ENCODE measurements around the gene TNRC18.

DNA sequence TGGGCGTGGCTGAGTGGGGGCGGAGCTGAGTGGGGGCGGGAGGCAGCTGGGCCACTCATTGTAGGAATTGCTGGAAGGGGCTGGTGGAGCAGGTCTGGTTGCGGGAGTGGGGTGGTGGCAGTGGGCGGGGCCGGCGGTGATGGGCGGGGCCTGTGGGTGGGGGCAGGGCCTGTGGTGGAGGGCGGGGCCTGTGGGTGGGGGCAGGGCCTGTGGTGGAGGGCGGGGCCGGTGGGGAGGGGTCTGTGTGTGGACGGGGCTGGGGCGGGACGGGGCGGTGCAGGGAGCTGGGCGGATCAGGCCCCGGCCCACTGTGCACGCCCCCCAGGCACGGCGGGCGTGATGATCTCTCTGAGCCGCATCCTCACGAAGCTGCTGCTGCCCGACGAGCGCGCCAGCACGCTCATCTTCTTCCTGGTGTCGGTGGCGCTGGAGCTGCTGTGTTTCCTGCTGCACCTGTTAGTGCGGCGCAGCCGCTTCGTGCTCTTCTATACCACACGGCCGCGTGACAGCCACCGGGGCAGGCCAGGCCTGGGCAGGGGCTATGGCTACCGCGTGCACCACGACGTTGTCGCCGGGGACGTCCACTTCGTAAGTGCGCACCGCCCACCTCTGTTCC is 126.9 kb downstream of the TNRC18 start:
- TF ChIP-seq, protein P1, sequence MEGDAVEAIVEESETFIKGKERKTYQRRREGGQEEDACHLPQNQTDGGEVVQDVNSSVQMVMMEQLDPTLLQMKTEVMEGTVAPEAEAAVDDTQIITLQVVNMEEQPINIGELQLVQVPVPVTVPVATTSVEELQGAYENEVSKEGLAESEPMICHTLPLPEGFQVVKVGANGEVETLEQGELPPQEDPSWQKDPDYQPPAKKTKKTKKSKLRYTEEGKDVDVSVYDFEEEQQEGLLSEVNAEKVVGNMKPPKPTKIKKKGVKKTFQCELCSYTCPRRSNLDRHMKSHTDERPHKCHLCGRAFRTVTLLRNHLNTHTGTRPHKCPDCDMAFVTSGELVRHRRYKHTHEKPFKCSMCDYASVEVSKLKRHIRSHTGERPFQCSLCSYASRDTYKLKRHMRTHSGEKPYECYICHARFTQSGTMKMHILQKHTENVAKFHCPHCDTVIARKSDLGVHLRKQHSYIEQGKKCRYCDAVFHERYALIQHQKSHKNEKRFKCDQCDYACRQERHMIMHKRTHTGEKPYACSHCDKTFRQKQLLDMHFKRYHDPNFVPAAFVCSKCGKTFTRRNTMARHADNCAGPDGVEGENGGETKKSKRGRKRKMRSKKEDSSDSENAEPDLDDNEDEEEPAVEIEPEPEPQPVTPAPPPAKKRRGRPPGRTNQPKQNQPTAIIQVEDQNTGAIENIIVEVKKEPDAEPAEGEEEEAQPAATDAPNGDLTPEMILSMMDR (IDR thresholded peaks at IDR 0.05 in 2 of 3, conservative IDR thresholded peaks at IDR 0.05 in 1 of 3; ENCODE audit: insufficient read depth in 2 of 3, low read depth in 1 of 3, low read length in 3 of 3): no peak
- TF ChIP-seq, protein P2, sequence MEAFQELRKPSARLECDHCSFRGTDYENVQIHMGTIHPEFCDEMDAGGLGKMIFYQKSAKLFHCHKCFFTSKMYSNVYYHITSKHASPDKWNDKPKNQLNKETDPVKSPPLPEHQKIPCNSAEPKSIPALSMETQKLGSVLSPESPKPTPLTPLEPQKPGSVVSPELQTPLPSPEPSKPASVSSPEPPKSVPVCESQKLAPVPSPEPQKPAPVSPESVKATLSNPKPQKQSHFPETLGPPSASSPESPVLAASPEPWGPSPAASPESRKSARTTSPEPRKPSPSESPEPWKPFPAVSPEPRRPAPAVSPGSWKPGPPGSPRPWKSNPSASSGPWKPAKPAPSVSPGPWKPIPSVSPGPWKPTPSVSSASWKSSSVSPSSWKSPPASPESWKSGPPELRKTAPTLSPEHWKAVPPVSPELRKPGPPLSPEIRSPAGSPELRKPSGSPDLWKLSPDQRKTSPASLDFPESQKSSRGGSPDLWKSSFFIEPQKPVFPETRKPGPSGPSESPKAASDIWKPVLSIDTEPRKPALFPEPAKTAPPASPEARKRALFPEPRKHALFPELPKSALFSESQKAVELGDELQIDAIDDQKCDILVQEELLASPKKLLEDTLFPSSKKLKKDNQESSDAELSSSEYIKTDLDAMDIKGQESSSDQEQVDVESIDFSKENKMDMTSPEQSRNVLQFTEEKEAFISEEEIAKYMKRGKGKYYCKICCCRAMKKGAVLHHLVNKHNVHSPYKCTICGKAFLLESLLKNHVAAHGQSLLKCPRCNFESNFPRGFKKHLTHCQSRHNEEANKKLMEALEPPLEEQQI (IDR thresholded peaks at IDR 0.05): no peak
- TF ChIP-seq, protein P3, sequence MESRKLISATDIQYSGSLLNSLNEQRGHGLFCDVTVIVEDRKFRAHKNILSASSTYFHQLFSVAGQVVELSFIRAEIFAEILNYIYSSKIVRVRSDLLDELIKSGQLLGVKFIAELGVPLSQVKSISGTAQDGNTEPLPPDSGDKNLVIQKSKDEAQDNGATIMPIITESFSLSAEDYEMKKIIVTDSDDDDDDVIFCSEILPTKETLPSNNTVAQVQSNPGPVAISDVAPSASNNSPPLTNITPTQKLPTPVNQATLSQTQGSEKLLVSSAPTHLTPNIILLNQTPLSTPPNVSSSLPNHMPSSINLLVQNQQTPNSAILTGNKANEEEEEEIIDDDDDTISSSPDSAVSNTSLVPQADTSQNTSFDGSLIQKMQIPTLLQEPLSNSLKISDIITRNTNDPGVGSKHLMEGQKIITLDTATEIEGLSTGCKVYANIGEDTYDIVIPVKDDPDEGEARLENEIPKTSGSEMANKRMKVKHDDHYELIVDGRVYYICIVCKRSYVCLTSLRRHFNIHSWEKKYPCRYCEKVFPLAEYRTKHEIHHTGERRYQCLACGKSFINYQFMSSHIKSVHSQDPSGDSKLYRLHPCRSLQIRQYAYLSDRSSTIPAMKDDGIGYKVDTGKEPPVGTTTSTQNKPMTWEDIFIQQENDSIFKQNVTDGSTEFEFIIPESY (CRISPR knock-in tag; IDR thresholded peaks at IDR 0.05): no peak
- TF ChIP-seq BRF1 (IDR thresholded peaks at IDR 0.05; ENCODE audit: borderline replicate concordance, extremely low read depth, insufficient read length) (no peak), ZNF778 (CRISPR knock-in tag; IDR thresholded peaks at IDR 0.05) (no peak), ERF (CRISPR knock-in tag; IDR thresholded peaks at IDR 0.05) (no peak)
